Pancreas (tissue), 10 donors: ENCODE results near the gene LMF1. TPM values are rescaled to one million over a fixed set of nuclear protein-coding genes. Genes with fewer than 3 reads are reported as not detected.

Experiments used
- ATAC-seq, 4 donors: fragments of 200-7000 bp; cut with Tn5 transposase; one replicate each; pipeline versions ENCODE4 v1.8.0 to v1.9.1; 2020; ENCODE audit warnings: mild to moderate bottlenecking in 4 of 4, moderate library complexity in 4 of 4
- DNase-seq, 6 donors: peaks; one replicate each; pipeline ENCODE4 v3.0.0-alpha.2; 2020
- FAIRE-seq: peaks from 2 replicates; lab custom pipeline; 2012; peaks lifted over from hg19 to GRCh38; lab: Jason Lieb, UNC
- H3K27ac ChIP-seq, 4 donors: fragments of 200-600 bp; sonication (generic); 1 replicate in 3 of 4; 2 replicates in 1 of 4; pipeline versions ENCODE4 v1.5.0 to v1.8.0; 2020
- H3K27me3 ChIP-seq, 4 donors: fragments of 200-600 bp; one replicate each; pipeline ENCODE4 v1.8.0; 2021
- H3K36me3 ChIP-seq, 3 donors: fragments of 200-600 bp; sonication (generic) in 1 of 3; one replicate each; pipeline versions ENCODE4 v1.5.0 to v1.8.0; 2020 to 2021
- H3K4me1 ChIP-seq, 3 donors: fragments of 200-600 bp; one replicate each; pipeline ENCODE4 v1.8.0; 2021
- H3K4me3 ChIP-seq, 4 donors: fragments of 200-600 bp; sonication (generic) in 2 of 4; one replicate each; pipeline versions ENCODE4 v1.5.0 to v1.8.0; 2020 to 2021
- H3K9me3 ChIP-seq, 4 donors: fragments of 200-600 bp; one replicate each; pipeline ENCODE4 v1.8.0; 2021
- CTCF ChIP-seq, 4 donors: fragments of 200-600 bp; sonication (generic) in 3 of 4; IDR thresholded peaks; one replicate each; pipeline versions ENCODE4 v1.5.0 to v1.8.0; 2021; ENCODE audit warnings: antibody characterized with exemption in 4 of 4
- WGBS, 2 donors: extraction: QIAGEN DNeasy Blood & Tissue Kit; methylation state at CpG; one replicate each; pipeline ENCODE4 v1.1.7; 2013; 5-methylcytosine and 5-hydroxymethylcytosine counted together
- intact Hi-C, 3 donors: fragments of 100-400 bp; cut with DNase I; formaldehyde crosslinking; loops; one replicate each; pipeline versions ENCODE4 v1.11.1 to v1.14.2; 2022
- polyA plus RNA-seq, 2 donors: library from polyadenylated mRNA; stranded (reverse); fragments of 200-250 nt; gene quantifications; one replicate each; pipeline ENCODE4 v1.2.3, GENCODE V29; 2013
- total RNA-seq, 6 donors: library from RNA; stranded (reverse); fragmentation: NEBNext Ultra II Directional in 4 of 6; extraction: Animal tissue kit (Norgen Biotek cat#: 25700) in 4 of 6; gene quantifications; one replicate each; pipeline versions ENCODE4 v1.2.1 to v1.2.4, GENCODE V29; 2021 to 2023
- donor health status: healthy with polysubstance abuse.
- donor health status: DM: no; HTN: no; CAD: no; lungs with moderate emphysema.
- donor health status: DM: no; HTN: no; CAD: no.
- donor health status: control.
- donor health status: control.
- donor health status: Bipolar disorder and iron deficiency.
- donor health status: DM: yes; HTN: yes; CAD: no.
- donor health status: DM: no; HTN: no; CAD: no.
- donor health status: DM: no; HTN: no; CAD: no.
- donor health status: DM: yes; HTN: yes; CAD: no.

The LMF1 gene
- total and polyA plus RNA-seq, 8 donors, result 9.3 to 64.6 (median 15.7) TPM

GRCh38 chr16:876041-876335, 94.8 kb downstream of the LMF1 start:
- Histone ChIP-seq H3K4me1 (no peaks in the 10 kb centered on the region), H3K36me3 (no peaks in the 10 kb centered on the region), H3K27ac (no peak overlapping the region), H3K9me3 (no peaks in the 10 kb centered on the region), H3K4me3 (no peak overlapping the region), H3K27me3 (no peaks in the 10 kb centered on the region)
- 93 to 97% methylated on average over 22 of the region's 22 CpGs for WGBS, 2 donors
- DNase-seq (peak in 2 of 6 donors; percentile 38 to 46), ATAC-seq (no peak), FAIRE-seq (no peak)
- intact Hi-C loops, result no loop called here
- TF ChIP-seq CTCF (IDR thresholded peaks at IDR 0.05), result no peak

- no peaks in the 10 kb centered on the region for H3K36me3 ChIP-seq
Measured at GRCh38 chr16:875182-876040, 95.4 kb downstream of the LMF1 start.

GRCh38 chr16:874366-875181, 96.2 kb downstream of the LMF1 start:
- no peaks in the 10 kb centered on the region for H3K4me1 ChIP-seq
- FAIRE-seq, result no peak
- 93 to 95% methylated on average over 36 to 48 of the region's 48 CpGs for WGBS, 2 donors
- DNase-seq, result peak in 3 of 6 donors; percentile 17 to 74 (median 47)
- no peak overlapping the region for H3K27ac ChIP-seq
- H3K4me3 ChIP-seq, result no peak overlapping the region
- no peaks in the 10 kb centered on the region for H3K36me3 ChIP-seq
- H3K27me3 ChIP-seq, result no peaks in the 10 kb centered on the region
- no peak for TF ChIP-seq CTCF (IDR thresholded peaks at IDR 0.05)
- no peaks in the 10 kb centered on the region for H3K9me3 ChIP-seq
- intact Hi-C loops, result no loop called here
- no peak for ATAC-seq

More at GRCh38 chr16:875182-876040, 95.4 kb downstream of the LMF1 start:
- Histone ChIP-seq H3K27me3 (no peaks in the 10 kb centered on the region), H3K9me3 (no peaks in the 10 kb centered on the region), H3K27ac (no peak overlapping the region), H3K4me3 (no peak overlapping the region), H3K4me1 (no peaks in the 10 kb centered on the region)
- peak in 3 of 6 donors; percentile 16 to 61 (median 49) for DNase-seq
- ATAC-seq, result no peak
- 92% methylated on average over 29 to 30 of the region's 30 CpGs for WGBS, 2 donors
- intact Hi-C loops, result no loop called here
- no peak for TF ChIP-seq CTCF (IDR thresholded peaks at IDR 0.05)
- FAIRE-seq, result no peak

- no peaks in the 10 kb centered on the region for H3K36me3 ChIP-seq
Measured at GRCh38 chr16:873889-874288, 96.9 kb downstream of the LMF1 start.

More at GRCh38 chr16:873889-874288, 96.9 kb downstream of the LMF1 start:
- Histone ChIP-seq H3K4me3 (no peak overlapping the region), H3K27me3 (no peaks in the 10 kb centered on the region), H3K9me3 (no peaks in the 10 kb centered on the region), H3K27ac (no peak overlapping the region), H3K4me1 (no peaks in the 10 kb centered on the region)
- intact Hi-C loops, result no loop called here
- DNase-seq (peak in 2 of 6 donors; percentile 14 to 41), ATAC-seq (no peak), FAIRE-seq (no peak)
- no peak for TF ChIP-seq CTCF (IDR thresholded peaks at IDR 0.05)
- 90 to 93% methylated on average over 22 of the region's 22 CpGs for WGBS, 2 donors
